HepG2 (cell line): ENCODE measurements around the gene SLC25A22. TPM values are rescaled to one million over a fixed set of nuclear protein-coding genes. Genes with fewer than 3 reads are reported as not detected.
A peak's percentile ranks its signal among the peaks of the same experiment; 100 is the strongest.

Experiments
- CCAR2 ChIP-seq: fragments of 200-400 bp; formaldehyde crosslinking; optimal IDR thresholded peaks from 2 replicates; pipeline ENCODE3; 2018; ENCODE audit warnings: low read depth, mild to moderate bottlenecking, low read length, moderate library complexity
- HOXA7 ChIP-seq: sonication (generic); formaldehyde crosslinking; IDR thresholded peaks from 2 replicates; pipeline ENCODE4 v1.8.1; 2022; ENCODE audit warnings: mild to moderate bottlenecking, missing genetic modification reagents, moderate library complexity
- NPAS2 ChIP-seq: sonication (generic); formaldehyde crosslinking; IDR thresholded peaks from 2 replicates; pipeline ENCODE4 v1.8.0; 2022; ENCODE audit warnings: mild to moderate bottlenecking, missing genetic modification reagents, borderline replicate concordance
- TCF7 ChIP-seq: sonication (generic); IDR thresholded peaks from 2 replicates; pipeline ENCODE4 v1.6.1; 2016; ENCODE audit warnings: antibody characterized with exemption, low read depth
- ZNF768 ChIP-seq: sonication (generic); formaldehyde crosslinking; IDR thresholded peaks from 2 replicates; pipeline ENCODE4 v1.4.0; 2020; ENCODE audit warnings: missing genetic modification reagents
- polyA plus RNA-seq, 8 experiments: library from polyadenylated mRNA; depleted of rRNA in 3 of 8; stranded (reverse) in 7 of 8; unstranded in 1 of 8; fragments of >200 nt; fragmentation: Illumina TruSeq in 4 of 8; extraction: Trizol in 4 of 8; gene quantifications; 2 replicates each; pipeline versions ENCODE4 v1.2.1 to v1.2.3, GENCODE V29; 2011 to 2016; ENCODE audit warnings: low read depth in 4 of 8, missing spikeins in 1 of 8, mixed read lengths in 1 of 8; ENCODE audit not compliant: insufficient read depth in 1 of 8
- total RNA-seq, 5 experiments: library from RNA; depleted of rRNA; stranded (reverse); fragments of >200 nt; fragmentation: Illumina TruSeq; extraction: Trizol; gene quantifications; 2 replicates each; pipeline ENCODE4 v1.2.3, GENCODE V29; 2016; ENCODE audit warnings: low read depth in 1 of 5
- TF ChIP-seq, protein P1 (sequence below): sonication (generic); formaldehyde crosslinking; IDR thresholded peaks from 2 replicates; pipeline ENCODE4 v1.4.0; 2020; ENCODE audit warnings: missing genetic modification reagents, borderline replicate concordance
- TF ChIP-seq, protein P2 (sequence below): sonication (generic); formaldehyde crosslinking; IDR thresholded peaks from 2 replicates; pipeline ENCODE4 v1.4.0; 2020; ENCODE audit warnings: missing genetic modification reagents
- TF ChIP-seq, protein P3 (sequence below): sonication (generic); formaldehyde crosslinking; IDR thresholded peaks from 2 replicates; pipeline ENCODE4 v1.4.0; 2020; ENCODE audit warnings: mild to moderate bottlenecking, missing genetic modification reagents
- TF ChIP-seq, protein P4 (sequence below): sonication (generic); formaldehyde crosslinking; IDR thresholded peaks from 2 replicates; pipeline ENCODE4 v1.5.0; 2020; ENCODE audit warnings: mild to moderate bottlenecking, missing genetic modification reagents
- TF ChIP-seq, protein P5 (sequence below): sonication (generic); formaldehyde crosslinking; IDR thresholded peaks from 2 replicates; pipeline ENCODE4 v1.4.0; 2020; ENCODE audit warnings: missing genetic modification reagents, borderline replicate concordance

SLC25A22 gene
- total and polyA plus RNA-seq, 2 of the 13 experiments (the other 11 are each of a cell fraction or from before 2014, with no cell fraction given) = 12.4 to 19.2 TPM

DNA sequence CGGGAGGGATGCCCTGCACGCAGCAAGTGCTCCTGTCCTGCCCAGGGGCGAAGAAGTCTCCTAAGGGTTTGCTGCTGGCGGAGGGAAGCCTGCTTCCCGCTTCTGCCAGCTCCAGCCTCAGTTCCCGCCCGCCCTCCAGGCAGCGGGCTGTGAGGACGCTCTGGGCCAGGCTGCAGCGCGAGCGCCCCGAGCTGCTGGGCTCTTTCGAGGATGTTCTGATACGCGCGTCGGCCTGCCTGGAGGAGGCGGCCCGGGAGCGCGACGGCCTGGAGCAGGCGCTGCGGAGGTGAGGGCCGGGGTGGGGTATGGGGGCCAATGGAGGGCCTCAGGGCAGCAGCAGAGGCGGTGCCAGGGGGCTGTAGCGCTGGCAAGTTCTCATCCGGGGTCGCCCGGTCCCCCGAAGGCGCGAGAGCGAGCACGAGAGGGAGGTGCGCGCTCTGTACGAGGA lies 31.8 kb upstream of the SLC25A22 start (continued):
- TF ChIP-seq, protein P1, sequence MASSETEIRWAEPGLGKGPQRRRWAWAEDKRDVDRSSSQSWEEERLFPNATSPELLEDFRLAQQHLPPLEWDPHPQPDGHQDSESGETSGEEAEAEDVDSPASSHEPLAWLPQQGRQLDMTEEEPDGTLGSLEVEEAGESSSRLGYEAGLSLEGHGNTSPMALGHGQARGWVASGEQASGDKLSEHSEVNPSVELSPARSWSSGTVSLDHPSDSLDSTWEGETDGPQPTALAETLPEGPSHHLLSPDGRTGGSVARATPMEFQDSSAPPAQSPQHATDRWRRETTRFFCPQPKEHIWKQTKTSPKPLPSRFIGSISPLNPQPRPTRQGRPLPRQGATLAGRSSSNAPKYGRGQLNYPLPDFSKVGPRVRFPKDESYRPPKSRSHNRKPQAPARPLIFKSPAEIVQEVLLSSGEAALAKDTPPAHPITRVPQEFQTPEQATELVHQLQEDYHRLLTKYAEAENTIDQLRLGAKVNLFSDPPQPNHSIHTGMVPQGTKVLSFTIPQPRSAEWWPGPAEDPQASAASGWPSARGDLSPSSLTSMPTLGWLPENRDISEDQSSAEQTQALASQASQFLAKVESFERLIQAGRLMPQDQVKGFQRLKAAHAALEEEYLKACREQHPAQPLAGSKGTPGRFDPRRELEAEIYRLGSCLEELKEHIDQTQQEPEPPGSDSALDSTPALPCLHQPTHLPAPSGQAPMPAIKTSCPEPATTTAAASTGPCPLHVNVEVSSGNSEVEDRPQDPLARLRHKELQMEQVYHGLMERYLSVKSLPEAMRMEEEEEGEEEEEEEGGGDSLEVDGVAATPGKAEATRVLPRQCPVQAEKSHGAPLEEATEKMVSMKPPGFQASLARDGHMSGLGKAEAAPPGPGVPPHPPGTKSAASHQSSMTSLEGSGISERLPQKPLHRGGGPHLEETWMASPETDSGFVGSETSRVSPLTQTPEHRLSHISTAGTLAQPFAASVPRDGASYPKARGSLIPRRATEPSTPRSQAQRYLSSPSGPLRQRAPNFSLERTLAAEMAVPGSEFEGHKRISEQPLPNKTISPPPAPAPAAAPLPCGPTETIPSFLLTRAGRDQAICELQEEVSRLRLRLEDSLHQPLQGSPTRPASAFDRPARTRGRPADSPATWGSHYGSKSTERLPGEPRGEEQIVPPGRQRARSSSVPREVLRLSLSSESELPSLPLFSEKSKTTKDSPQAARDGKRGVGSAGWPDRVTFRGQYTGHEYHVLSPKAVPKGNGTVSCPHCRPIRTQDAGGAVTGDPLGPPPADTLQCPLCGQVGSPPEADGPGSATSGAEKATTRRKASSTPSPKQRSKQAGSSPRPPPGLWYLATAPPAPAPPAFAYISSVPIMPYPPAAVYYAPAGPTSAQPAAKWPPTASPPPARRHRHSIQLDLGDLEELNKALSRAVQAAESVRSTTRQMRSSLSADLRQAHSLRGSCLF (CRISPR knock-in tag) = no peak
- TF ChIP-seq TCF7 (no peak), NPAS2 (CRISPR knock-in tag) (no peak), ZNF768 (CRISPR knock-in tag) (0 out of 2 replicates have a peak, but pooled peaks have one; percentile 8), HOXA7 (CRISPR knock-in tag) (no peak), CCAR2 (no peak)
- TF ChIP-seq, protein P2, sequence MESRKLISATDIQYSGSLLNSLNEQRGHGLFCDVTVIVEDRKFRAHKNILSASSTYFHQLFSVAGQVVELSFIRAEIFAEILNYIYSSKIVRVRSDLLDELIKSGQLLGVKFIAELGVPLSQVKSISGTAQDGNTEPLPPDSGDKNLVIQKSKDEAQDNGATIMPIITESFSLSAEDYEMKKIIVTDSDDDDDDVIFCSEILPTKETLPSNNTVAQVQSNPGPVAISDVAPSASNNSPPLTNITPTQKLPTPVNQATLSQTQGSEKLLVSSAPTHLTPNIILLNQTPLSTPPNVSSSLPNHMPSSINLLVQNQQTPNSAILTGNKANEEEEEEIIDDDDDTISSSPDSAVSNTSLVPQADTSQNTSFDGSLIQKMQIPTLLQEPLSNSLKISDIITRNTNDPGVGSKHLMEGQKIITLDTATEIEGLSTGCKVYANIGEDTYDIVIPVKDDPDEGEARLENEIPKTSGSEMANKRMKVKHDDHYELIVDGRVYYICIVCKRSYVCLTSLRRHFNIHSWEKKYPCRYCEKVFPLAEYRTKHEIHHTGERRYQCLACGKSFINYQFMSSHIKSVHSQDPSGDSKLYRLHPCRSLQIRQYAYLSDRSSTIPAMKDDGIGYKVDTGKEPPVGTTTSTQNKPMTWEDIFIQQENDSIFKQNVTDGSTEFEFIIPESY (CRISPR knock-in tag) = peak; percentile 90
- TF ChIP-seq, protein P3, sequence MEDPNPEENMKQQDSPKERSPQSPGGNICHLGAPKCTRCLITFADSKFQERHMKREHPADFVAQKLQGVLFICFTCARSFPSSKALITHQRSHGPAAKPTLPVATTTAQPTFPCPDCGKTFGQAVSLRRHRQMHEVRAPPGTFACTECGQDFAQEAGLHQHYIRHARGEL (CRISPR knock-in tag) = peak; percentile 28; the same call in 1 of the 2 replicates
- TF ChIP-seq, protein P4, sequence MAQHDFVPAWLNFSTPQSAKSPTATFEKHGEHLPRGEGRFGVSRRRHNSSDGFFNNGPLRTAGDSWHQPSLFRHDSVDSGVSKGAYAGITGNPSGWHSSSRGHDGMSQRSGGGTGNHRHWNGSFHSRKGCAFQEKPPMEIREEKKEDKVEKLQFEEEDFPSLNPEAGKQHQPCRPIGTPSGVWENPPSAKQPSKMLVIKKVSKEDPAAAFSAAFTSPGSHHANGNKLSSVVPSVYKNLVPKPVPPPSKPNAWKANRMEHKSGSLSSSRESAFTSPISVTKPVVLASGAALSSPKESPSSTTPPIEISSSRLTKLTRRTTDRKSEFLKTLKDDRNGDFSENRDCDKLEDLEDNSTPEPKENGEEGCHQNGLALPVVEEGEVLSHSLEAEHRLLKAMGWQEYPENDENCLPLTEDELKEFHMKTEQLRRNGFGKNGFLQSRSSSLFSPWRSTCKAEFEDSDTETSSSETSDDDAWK (CRISPR knock-in tag) = no peak
- TF ChIP-seq, protein P5, sequence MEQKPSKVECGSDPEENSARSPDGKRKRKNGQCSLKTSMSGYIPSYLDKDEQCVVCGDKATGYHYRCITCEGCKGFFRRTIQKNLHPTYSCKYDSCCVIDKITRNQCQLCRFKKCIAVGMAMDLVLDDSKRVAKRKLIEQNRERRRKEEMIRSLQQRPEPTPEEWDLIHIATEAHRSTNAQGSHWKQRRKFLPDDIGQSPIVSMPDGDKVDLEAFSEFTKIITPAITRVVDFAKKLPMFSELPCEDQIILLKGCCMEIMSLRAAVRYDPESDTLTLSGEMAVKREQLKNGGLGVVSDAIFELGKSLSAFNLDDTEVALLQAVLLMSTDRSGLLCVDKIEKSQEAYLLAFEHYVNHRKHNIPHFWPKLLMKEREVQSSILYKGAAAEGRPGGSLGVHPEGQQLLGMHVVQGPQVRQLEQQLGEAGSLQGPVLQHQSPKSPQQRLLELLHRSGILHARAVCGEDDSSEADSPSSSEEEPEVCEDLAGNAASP (CRISPR knock-in tag) = no peak
